Left renal cortex interstitium (tissue), 4 donors: ENCODE measurements around the gene KCNAB2. TPM values are rescaled to one million over a fixed set of nuclear protein-coding genes. Genes with fewer than 3 reads are reported as not detected.

ENCODE experiments used
- DNase-seq, 4 donors: peaks; one replicate each; pipeline ENCODE4 v3.0.0-alpha.2; 2013; ENCODE audit warnings: low read depth in 4 of 4, low spot score in 2 of 4, missing footprints in 1 of 4
- polyA plus RNA-seq, 4 donors: library from polyadenylated mRNA; unstranded; fragments of 120-200 nt; gene quantifications; one replicate each; pipeline ENCODE4 v1.2.1, GENCODE V29; 2013; ENCODE audit not compliant: insufficient read length in 4 of 4

KCNAB2 gene
- polyA plus RNA-seq, 4 donors: 4.4 to 5.5 (median 5.0) TPM

- no peak for DNase-seq
Measured at GRCh38 chr1:6143395-6143794, 97.7 kb downstream of the KCNAB2 start.

- DNase-seq: no peak
Measured at GRCh38 chr1:6144175-6144574, 98.5 kb downstream of the KCNAB2 start.

DNA sequence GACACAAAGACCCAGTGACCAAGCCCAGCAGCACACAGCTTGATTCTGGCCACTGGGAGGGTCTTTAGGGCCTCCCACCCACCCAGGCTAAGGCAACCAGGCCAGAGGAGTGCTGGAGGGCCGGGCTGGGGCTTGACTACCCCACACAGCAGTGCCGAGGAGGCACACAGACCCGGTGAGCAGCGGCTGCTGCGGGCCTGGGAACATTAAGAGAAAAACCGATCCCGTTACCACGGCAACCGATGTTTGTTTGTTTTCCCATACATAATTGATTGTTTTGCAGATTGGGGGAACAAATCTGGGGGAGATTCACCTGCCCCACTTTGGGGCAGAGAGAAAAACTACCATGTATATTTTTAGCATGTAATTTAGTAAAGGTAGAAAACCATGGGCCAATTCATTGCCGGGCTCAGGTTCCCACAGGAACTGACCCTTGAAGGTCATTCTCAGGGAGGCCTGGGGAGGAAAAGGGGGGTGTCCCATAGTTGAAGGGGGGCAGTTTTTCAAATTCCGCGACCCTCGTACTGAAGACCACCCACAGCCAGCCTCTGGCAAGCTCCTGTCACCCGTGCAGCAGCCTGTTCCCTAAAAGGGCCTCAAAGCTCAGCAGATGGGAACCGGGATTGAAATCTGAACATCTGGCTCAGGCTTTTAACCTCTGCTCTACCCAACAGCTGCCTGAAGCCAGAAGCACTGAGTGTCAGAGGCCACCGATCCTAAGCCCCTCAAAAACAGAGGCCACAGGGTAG, 99.1 kb downstream of the KCNAB2 start:
- DNase-seq: no peak

GRCh38 chr1:6145396-6145750, 99.7 kb downstream of the KCNAB2 start:
- no peak for DNase-seq

- no peak for DNase-seq
Measured at GRCh38 chr1:6145864-6146410, 100.2 kb downstream of the KCNAB2 start.

- peak in 1 of 4 donors; percentile 27 for DNase-seq
Measured at GRCh38 chr1:6148497-6149241, 103.0 kb downstream of the KCNAB2 start.

- no peak for DNase-seq
Measured at GRCh38 chr1:6149597-6149996, 103.9 kb downstream of the KCNAB2 start.

GRCh38 chr1:6150006-6150938, 104.6 kb downstream of the KCNAB2 start:
- DNase-seq: no peak

Other genes starting within 250 kb of the KCNAB2 start
- 10 to 100 TPM in 3 of 4 donors, 1 to 10 TPM in 1; 7.9 to 18.9 (median 14.0) TPM for gene NPHP4, start 53.5 kb upstream of the KCNAB2 start, polyA plus RNA-seq
- under 1 TPM; 0.22 to 0.82 (median 0.30) TPM for gene CHD5, start 134.4 kb downstream of the KCNAB2 start, polyA plus RNA-seq
- 100 to 1,000 TPM; 502 to 677 (median 612) TPM for gene RPL22, start 153.7 kb downstream of the KCNAB2 start, polyA plus RNA-seq
- gene RNF207, start 160.2 kb downstream of the KCNAB2 start, polyA plus RNA-seq: 10 to 100 TPM; 17.0 to 64.1 (median 33.7) TPM
- 10 to 100 TPM; 59.7 to 61.2 (median 60.3) TPM for gene ICMT, start 190.1 kb downstream of the KCNAB2 start, polyA plus RNA-seq
- not detected for gene HES3, start 198.3 kb downstream of the KCNAB2 start, polyA plus RNA-seq
- gene GPR153, start 215.2 kb downstream of the KCNAB2 start, polyA plus RNA-seq: 10 to 100 TPM in 1 of 4 donors, 1 to 10 TPM in 3; 6.0 to 10.2 (median 8.1) TPM